RWPE2 (cell line): ENCODE measurements around the gene LAMC1.
A peak's percentile ranks its signal among the peaks of the same experiment; 100 is the strongest.

Experiments
- ATAC-seq: fragments of 200-7000 bp; cut with Tn5 transposase; 3 replicates; pipeline ENCODE4 v1.9.1; 2021; ENCODE audit warnings: low read depth
- DNase-seq: peaks from one replicate; pipeline ENCODE4 v3.0.0-alpha.2; 2020; ENCODE audit warnings: low spot score
- H3K27ac ChIP-seq: fragments of 450-650 bp; 2 replicates; pipeline ENCODE4 v1.5.1; 2017; ENCODE audit warnings: mild to moderate bottlenecking; ENCODE audit not compliant: poor library complexity, severe bottlenecking
- H3K27me3 ChIP-seq: fragments of 250-450 bp; sonication (Bioruptor Pico); 2 replicates; pipeline ENCODE4 v1.5.1; 2021; ENCODE audit warnings: mild to moderate bottlenecking, moderate library complexity; ENCODE audit not compliant: insufficient read depth, poor library complexity, severe bottlenecking
- H3K36me3 ChIP-seq: fragments of 250-450 bp; sonication (Bioruptor Pico); 2 replicates; pipeline ENCODE4 v1.5.1; 2020; ENCODE audit warnings: low read depth, mild to moderate bottlenecking, moderate library complexity
- H3K4me1 ChIP-seq: fragments of 250-450 bp; sonication (Bioruptor Pico); 2 replicates; pipeline ENCODE4 v1.5.1; 2021; ENCODE audit warnings: mild to moderate bottlenecking, moderate library complexity; ENCODE audit not compliant: insufficient read depth, poor library complexity, severe bottlenecking
- H3K4me3 ChIP-seq: fragments of 250-450 bp; sonication (Bioruptor Pico); 2 replicates; pipeline ENCODE4 v1.5.1; 2021; ENCODE audit warnings: mild to moderate bottlenecking, moderate library complexity; ENCODE audit not compliant: severe bottlenecking
- H3K9me3 ChIP-seq: fragments of 250-450 bp; sonication (Bioruptor Pico); 2 replicates; pipeline ENCODE4 v1.5.1; 2021; ENCODE audit warnings: mild to moderate bottlenecking, moderate library complexity; ENCODE audit not compliant: severe bottlenecking
- CTCF ChIP-seq: fragments of 450-650 bp; IDR thresholded peaks from one replicate; pipeline ENCODE4 v1.5.1; 2017; ENCODE audit warnings: mild to moderate bottlenecking, moderate library complexity; ENCODE audit not compliant: poor library complexity, severe bottlenecking

The LAMC1 gene

GRCh38 chr1:183019139-183019740 lies 4.0 kb upstream of the LAMC1 start:
- no peak for ATAC-seq
- no peaks in the 10 kb centered on the region for H3K27me3 ChIP-seq

GRCh38 chr1:183019860-183020259 lies 3.4 kb upstream of the LAMC1 start:
- DNase-seq: no peak
- Histone ChIP-seq H3K9me3 (no peaks in the 10 kb centered on the region), H3K4me1 (peaks cover 12% of the 10 kb centered on the region), H3K4me3 (no peak overlapping the region), H3K27ac (no peak overlapping the region), H3K27me3 (no peaks in the 10 kb centered on the region), H3K36me3 (no peaks in the 10 kb centered on the region)
- no peak for ATAC-seq
- TF ChIP-seq CTCF: peak; percentile 31

More at GRCh38 chr1:183019139-183019740, 4.0 kb upstream of the LAMC1 start:
- no peak for TF ChIP-seq CTCF
- no peaks in the 10 kb centered on the region for H3K36me3 ChIP-seq
- H3K4me3 ChIP-seq: no peak overlapping the region
- peak overlapping the region; percentile 11 for H3K27ac ChIP-seq
- no peaks in the 10 kb centered on the region for H3K9me3 ChIP-seq
- peaks cover 12% of the 10 kb centered on the region for H3K4me1 ChIP-seq
- DNase-seq: no peak

- Histone ChIP-seq H3K27me3 (no peaks in the 10 kb centered on the region), H3K36me3 (peaks cover 11% of the 10 kb centered on the region), H3K4me3 (peak overlapping the region; percentile 87), H3K9me3 (no peaks in the 10 kb centered on the region), H3K27ac (peak overlapping the region; percentile 99), H3K4me1 (peaks cover 21% of the 10 kb centered on the region)
- no peak for TF ChIP-seq CTCF
- ATAC-seq (no peak), DNase-seq (no peak)
Measured at GRCh38 chr1:183021405-183022201, 1.6 kb upstream of the LAMC1 start.

GRCh38 chr1:183022202-183023145 lies 746 bp upstream of the LAMC1 start:
- Histone ChIP-seq H3K4me3 (peak overlapping the region; percentile 87), H3K27ac (peak overlapping the region; percentile 99), H3K4me1 (peaks cover 29% of the 10 kb centered on the region), H3K27me3 (no peaks in the 10 kb centered on the region), H3K9me3 (no peaks in the 10 kb centered on the region), H3K36me3 (peaks cover 19% of the 10 kb centered on the region)
- no peak for TF ChIP-seq CTCF
- ATAC-seq (peak; percentile 49), DNase-seq (peak; percentile 81)
